Stimulated activated naive CD8-positive, alpha-beta T cell treated with anti-CD3 and anti-CD28 coated beads, Interleukin-15, amount 100 ng/mL, for 72 hours (primary cell): ENCODE data around the gene ALB.

Source experiments
- ATAC-seq: fragments of 150-1000 bp; cut with Tn5 transposase; 2 replicates; pipeline ENCODE4 v1.10.0; 2021; ENCODE audit warnings: mild to moderate bottlenecking, moderate library complexity
- DNase-seq, 2 donors: peaks; one replicate each; pipeline ENCODE4 v3.0.0; 2021 to 2022
- H3K27ac Mint-ChIP-seq, 2 donors: one replicate each; pipeline ENCODE4 v1.8.0; 2022; ENCODE audit warnings: mild to moderate bottlenecking in 2 of 2, mixed read lengths in 2 of 2, moderate library complexity in 2 of 2
- H3K27me3 Mint-ChIP-seq: one replicate; pipeline ENCODE4 v1.8.0; 2022; ENCODE audit warnings: mixed read lengths
- H3K4me1 Mint-ChIP-seq: one replicate; pipeline ENCODE4 v1.8.0; 2022; ENCODE audit warnings: mild to moderate bottlenecking, mixed read lengths
- H3K4me3 Mint-ChIP-seq, 2 donors: one replicate each; pipeline ENCODE4 v1.8.0; 2022; ENCODE audit warnings: mild to moderate bottlenecking in 2 of 2, mixed read lengths in 2 of 2, moderate library complexity in 1 of 2
- H3K9me3 Mint-ChIP-seq, 2 donors: one replicate each; pipeline ENCODE4 v1.8.0; 2022; ENCODE audit warnings: mixed read lengths in 2 of 2

Gene ALB

DNA sequence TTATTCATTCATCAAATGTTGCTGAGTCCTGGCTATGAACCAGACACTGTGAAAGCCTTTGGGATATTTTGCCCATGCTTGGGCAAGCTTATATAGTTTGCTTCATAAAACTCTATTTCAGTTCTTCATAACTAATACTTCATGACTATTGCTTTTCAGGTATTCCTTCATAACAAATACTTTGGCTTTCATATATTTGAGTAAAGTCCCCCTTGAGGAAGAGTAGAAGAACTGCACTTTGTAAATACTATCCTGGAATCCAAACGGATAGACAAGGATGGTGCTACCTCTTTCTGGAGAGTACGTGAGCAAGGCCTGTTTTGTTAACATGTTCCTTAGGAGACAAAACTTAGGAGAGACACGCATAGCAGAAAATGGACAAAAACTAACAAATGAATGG, 30.2 kb downstream of the ALB start:
- Mint-ChIP-seq H3K4me3 (no peak overlapping the region), H3K27ac (no peak overlapping the region), H3K9me3 (no peaks in the 10 kb centered on the region), H3K27me3 (no peaks in the 10 kb centered on the region), H3K4me1 (no peaks in the 10 kb centered on the region)
- ATAC-seq (no peak), DNase-seq (no peak)

- Mint-ChIP-seq H3K27me3 (no peaks in the 10 kb centered on the region), H3K9me3 (no peaks in the 10 kb centered on the region), H3K4me1 (no peaks in the 10 kb centered on the region), H3K27ac (no peak within 1 kb of the TSS), H3K4me3 (no peak within 1 kb of the TSS)
- no peak for ATAC-seq
- no peak for DNase-seq
These were observed 31.9 kb downstream of the ALB start, which contains the start of gene AFP for GRCh38 chr4:73435984-73436383. Gene AFP, plus strand, starts transcription at chr4:73436221. Its CDS starts 42 bp downstream, at chr4:73436263.

DNA sequence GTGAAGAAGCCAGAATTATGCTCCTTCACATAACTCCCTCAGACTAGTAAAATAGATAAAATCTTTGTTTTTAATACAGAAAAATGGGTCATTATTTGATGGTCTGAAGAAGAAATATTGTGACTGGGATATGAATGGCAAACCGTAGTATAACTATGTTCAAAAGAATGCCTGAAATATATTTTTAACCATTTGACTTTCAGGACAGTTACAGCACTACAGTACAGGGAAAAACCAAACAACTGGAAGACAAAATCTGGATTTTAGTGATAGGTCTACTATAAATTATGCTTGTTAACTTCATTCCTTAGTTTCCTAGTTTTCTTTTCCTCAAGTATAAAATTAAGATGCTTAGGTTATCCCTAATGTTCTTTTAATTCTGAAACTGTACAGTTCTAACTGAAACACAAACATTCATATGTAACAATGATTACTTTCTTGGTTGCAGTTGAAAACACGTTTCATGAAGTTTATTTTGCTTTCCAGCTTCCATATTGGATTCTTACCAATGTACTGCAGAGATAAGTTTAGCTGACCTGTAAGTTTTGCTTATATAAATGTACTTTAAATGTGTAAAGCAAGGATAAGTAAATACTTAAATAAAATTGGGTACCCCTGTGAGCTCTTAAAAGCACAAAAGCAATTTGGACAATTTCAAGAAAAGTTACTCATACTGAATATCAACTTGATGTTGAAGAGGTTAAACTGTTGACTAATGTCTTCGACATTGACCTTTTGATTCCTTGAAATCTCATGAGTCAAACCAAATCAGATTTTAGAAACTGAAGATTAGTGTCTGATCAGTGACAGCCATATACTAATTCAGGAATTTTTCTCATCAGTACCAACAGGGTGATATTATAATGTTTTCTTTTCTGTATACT, 32.8 kb downstream of the ALB start:
- ATAC-seq (no peak), DNase-seq (no peak)
- no peaks in the 10 kb centered on the region for H3K27me3 Mint-ChIP-seq
- H3K9me3 Mint-ChIP-seq: no peaks in the 10 kb centered on the region
- H3K4me3 Mint-ChIP-seq: no peak overlapping the region
- H3K4me1 Mint-ChIP-seq: no peaks in the 10 kb centered on the region
- H3K27ac Mint-ChIP-seq: no peak overlapping the region

DNA sequence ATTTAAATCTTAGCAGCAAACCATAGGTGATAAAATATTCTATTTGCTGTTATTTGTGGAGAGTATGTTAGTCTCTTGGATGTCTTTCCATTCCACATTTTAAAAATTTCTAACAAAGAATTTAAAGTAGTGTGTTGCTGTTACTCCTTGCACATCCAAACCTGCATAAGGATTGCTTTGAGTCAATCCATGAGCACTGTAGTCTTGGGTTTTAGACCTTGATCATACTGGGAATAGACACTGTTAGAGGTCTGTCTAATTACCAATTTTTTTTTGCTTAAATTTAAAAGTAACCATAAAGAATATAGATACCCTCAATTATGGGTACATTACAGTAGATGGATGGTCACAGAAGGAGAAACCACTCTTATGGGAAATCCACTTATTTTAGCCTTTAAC, 33.5 kb downstream of the ALB start:
- Mint-ChIP-seq H3K27me3 (no peaks in the 10 kb centered on the region), H3K9me3 (no peaks in the 10 kb centered on the region), H3K4me3 (no peak overlapping the region), H3K4me1 (no peaks in the 10 kb centered on the region), H3K27ac (no peak overlapping the region)
- no peak for ATAC-seq
- DNase-seq: no peak

DNA sequence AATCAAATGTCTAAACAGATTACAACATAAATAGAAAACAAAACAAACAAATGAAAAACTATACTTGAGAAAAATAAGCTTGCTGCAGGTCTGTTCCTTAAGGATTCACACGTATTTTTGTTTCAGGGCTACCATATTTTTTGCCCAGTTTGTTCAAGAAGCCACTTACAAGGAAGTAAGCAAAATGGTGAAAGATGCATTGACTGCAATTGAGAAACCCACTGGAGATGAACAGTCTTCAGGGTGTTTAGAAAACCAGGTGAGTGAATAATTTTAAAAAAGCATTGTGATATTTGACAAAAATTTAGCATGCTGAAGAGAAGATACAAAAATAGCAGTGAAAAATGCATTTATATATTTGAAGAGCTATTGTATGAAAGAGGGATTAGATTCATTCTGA, 34.0 kb downstream of the ALB start:
- H3K4me1 Mint-ChIP-seq: no peaks in the 10 kb centered on the region
- DNase-seq (no peak), ATAC-seq (no peak)
- no peak overlapping the region for H3K27ac Mint-ChIP-seq
- H3K4me3 Mint-ChIP-seq: no peak overlapping the region
- no peaks in the 10 kb centered on the region for H3K27me3 Mint-ChIP-seq
- H3K9me3 Mint-ChIP-seq: no peaks in the 10 kb centered on the region

DNA sequence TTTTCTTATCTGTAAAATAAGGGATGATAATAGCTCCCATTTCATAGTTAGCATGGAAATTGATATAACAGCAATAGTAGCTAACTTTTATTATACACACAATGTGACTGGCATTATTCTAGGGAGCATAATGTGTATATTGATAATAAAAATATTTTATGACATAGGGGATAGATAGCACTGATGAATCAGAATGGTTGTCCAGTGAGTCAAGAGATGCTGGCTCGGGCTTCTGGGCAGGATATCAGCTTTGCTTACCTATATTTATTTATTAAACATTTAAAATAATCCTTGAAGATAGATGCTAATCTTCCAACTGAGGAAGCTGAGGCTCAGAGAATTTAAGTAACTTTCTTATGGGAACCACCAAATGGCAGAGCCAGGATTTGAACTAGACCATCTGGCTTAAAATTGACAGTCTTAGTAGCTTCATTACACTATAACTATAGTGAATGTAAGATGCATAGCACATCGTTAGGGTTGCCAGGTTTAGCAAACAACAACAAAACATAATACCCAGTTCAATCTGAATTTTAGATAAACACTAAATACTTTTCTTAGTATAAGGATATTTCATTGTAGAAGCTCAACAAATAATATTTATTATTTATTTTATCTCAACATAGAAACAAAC, 34.6 kb downstream of the ALB start:
- Mint-ChIP-seq H3K27ac (no peak overlapping the region), H3K27me3 (no peaks in the 10 kb centered on the region), H3K4me3 (no peak overlapping the region), H3K9me3 (no peaks in the 10 kb centered on the region), H3K4me1 (no peaks in the 10 kb centered on the region)
- no peak for ATAC-seq
- no peak for DNase-seq

GRCh38 chr4:73439445-73439844, 35.4 kb downstream of the ALB start:
- no peaks in the 10 kb centered on the region for H3K4me1 Mint-ChIP-seq
- no peaks in the 10 kb centered on the region for H3K9me3 Mint-ChIP-seq
- no peaks in the 10 kb centered on the region for H3K27me3 Mint-ChIP-seq
- no peak for ATAC-seq
- DNase-seq: no peak
- no peak overlapping the region for H3K4me3 Mint-ChIP-seq
- H3K27ac Mint-ChIP-seq: no peak overlapping the region

GRCh38 chr4:73439991-73440390, 35.9 kb downstream of the ALB start:
- H3K4me3 Mint-ChIP-seq: no peak overlapping the region

GRCh38 chr4:73440653-73441052, 36.6 kb downstream of the ALB start:
- ATAC-seq: no peak
- H3K4me3 Mint-ChIP-seq: no peak overlapping the region

More at GRCh38 chr4:73439991-73440390, 35.9 kb downstream of the ALB start:
- Mint-ChIP-seq H3K4me1 (no peaks in the 10 kb centered on the region), H3K27ac (no peak overlapping the region), H3K27me3 (no peaks in the 10 kb centered on the region), H3K9me3 (no peaks in the 10 kb centered on the region)
- no peak for DNase-seq
- no peak for ATAC-seq

DNA sequence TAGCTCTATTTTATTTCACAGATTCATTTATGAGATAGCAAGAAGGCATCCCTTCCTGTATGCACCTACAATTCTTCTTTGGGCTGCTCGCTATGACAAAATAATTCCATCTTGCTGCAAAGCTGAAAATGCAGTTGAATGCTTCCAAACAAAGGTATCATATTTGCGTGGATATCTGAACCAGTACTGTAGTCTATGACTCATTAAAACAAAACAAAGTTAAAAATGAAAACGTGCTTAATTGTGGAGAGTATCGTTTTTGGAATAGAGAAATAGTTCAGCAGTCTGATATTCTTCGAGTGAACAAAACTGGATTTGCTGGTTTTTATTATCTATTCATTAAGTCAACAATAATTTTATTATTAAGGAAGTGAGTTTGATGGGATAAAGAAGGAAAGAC, 38.2 kb downstream of the ALB start:
- Mint-ChIP-seq H3K27ac (no peak overlapping the region), H3K27me3 (no peaks in the 10 kb centered on the region), H3K4me3 (no peak overlapping the region), H3K4me1 (no peaks in the 10 kb centered on the region), H3K9me3 (no peaks in the 10 kb centered on the region)
- ATAC-seq (no peak), DNase-seq (no peak)

More at GRCh38 chr4:73440653-73441052, 36.6 kb downstream of the ALB start:
- Mint-ChIP-seq H3K27me3 (no peaks in the 10 kb centered on the region), H3K9me3 (no peaks in the 10 kb centered on the region), H3K27ac (no peak overlapping the region), H3K4me1 (no peaks in the 10 kb centered on the region)
- no peak for DNase-seq

- no peak overlapping the region for H3K4me3 Mint-ChIP-seq
- H3K4me1 Mint-ChIP-seq: no peaks in the 10 kb centered on the region
- DNase-seq (no peak), ATAC-seq (no peak)
- no peaks in the 10 kb centered on the region for H3K9me3 Mint-ChIP-seq
- no peak overlapping the region for H3K27ac Mint-ChIP-seq
- H3K27me3 Mint-ChIP-seq: no peaks in the 10 kb centered on the region
These were observed 39.1 kb downstream of the ALB start for GRCh38 chr4:73443224-73443623.

DNA sequence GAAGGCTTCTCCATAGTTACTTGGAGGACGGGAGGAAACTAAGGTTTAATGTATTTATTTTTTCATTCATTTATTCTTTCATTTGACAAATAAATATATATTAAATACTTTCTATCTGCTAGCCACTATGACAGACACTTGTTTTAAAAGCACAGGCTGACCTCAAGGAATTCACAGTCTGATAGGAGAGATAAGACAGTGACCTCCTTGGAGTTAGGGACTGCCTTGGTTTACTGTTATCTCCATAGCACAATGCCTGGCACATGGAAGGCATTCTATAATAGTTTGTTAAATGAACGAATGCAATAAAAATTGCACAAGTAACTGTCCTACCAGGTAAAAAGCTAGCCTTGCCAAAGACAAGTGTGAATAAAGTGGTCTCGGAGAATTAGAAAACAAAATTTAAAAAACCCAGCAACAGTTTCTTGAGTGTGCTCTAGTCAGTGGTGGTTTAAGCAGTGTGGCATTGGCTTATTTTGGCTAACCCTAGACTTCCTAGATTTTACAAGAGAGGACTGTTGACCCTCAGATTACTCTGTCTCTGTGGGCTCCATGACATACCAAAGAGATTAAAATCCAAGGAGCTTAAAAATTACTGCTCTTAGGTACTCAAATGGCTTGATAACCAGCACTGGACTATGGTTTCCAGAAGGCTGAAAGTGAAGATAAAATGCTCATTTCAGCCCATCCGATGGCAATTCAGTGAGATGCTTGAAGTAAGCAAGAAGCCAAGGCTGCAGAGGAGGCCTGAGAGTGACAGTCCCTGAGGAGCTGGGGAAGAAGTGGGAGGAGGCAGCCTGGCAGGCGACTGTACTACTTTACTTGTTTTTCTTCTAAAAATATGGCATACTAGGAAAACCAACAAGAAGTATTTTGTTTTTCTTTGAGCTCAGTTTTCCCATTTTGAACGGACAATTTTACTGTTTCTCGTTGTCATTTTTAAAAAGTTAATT, 41.6 kb downstream of the ALB start:
- no peak overlapping the region for H3K27ac Mint-ChIP-seq
- ATAC-seq (no peak), DNase-seq (no peak)

GRCh38 chr4:73446336-73446938, 42.4 kb downstream of the ALB start:
- ATAC-seq (peak; percentile 80), DNase-seq (peak in 1 of 2 donors; percentile 2)
- Mint-ChIP-seq H3K27me3 (no peaks in the 10 kb centered on the region), H3K4me3 (no peak overlapping the region), H3K4me1 (no peaks in the 10 kb centered on the region), H3K9me3 (no peaks in the 10 kb centered on the region), H3K27ac (no peak overlapping the region)

More for the DNA sequence above, 41.6 kb downstream of the ALB start:
- Mint-ChIP-seq H3K27me3 (no peaks in the 10 kb centered on the region), H3K4me3 (no peak overlapping the region), H3K4me1 (no peaks in the 10 kb centered on the region), H3K9me3 (no peaks in the 10 kb centered on the region)

DNA sequence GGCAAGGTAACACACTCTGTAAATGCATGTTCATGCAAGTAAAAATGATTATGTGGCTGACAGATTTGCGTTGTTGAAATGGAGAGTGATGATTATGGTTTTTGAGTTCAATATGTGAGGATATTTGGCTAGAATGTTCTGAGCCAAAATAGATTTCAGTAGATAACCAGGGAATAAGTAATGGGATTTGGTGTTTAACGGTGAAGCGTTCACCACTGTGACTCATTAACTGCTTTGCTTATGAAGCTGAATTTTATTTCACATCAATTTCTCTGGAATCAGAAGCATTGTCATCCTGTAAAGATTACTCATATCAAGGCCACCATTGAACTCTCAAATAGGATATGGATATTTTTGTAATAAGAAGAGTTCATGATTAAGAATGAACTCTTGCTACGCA, 43.6 kb downstream of the ALB start:
- no peak overlapping the region for H3K4me3 Mint-ChIP-seq
- no peaks in the 10 kb centered on the region for H3K4me1 Mint-ChIP-seq
- no peaks in the 10 kb centered on the region for H3K27me3 Mint-ChIP-seq
- DNase-seq: no peak
- no peak overlapping the region for H3K27ac Mint-ChIP-seq
- no peak for ATAC-seq
- no peaks in the 10 kb centered on the region for H3K9me3 Mint-ChIP-seq

- Mint-ChIP-seq H3K4me1 (no peaks in the 10 kb centered on the region), H3K4me3 (no peak overlapping the region), H3K27me3 (no peaks in the 10 kb centered on the region), H3K27ac (no peak overlapping the region), H3K9me3 (no peaks in the 10 kb centered on the region)
- DNase-seq: no peak
- ATAC-seq: no peak
These were observed 44.5 kb downstream of the ALB start for GRCh38 chr4:73448448-73449203.
